ENCODE results near the gene CCR2.

Gene CCR2

DNA sequence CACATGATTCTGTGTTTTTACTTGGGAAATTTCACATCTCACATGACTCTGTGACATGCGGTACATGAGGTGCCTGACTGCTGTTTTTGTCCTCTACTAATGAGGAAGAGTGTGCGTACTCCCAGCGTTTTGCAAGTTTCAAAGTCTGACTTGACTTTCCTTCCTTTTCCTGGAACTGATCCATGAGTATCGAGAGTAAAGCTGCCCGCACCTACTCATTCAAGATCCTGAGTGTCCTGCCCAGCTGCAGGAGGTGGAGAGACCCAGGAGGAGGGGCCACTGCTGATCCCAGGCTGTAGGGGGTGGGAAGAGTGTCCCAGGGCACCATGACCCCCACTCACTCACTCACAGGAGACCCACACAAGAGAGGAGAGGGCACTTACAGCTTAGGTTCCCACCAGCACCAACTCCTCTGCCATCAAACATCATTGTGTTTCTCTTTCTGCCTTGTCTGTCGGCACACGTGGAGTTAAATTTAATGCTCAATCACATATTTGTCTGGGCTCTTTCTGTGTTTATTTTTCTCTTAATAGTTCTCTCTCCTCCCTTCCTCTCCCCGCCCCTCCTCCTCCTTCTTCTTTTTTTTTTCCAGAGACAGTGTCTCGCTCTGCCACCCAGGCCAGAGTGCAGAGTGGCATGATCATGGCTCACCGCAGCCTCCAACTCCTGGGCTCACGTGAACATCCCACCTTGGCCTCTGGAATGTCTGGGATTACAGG is 51.5 kb downstream of the CCR2 start:
- Histone ChIP-seq H3K27ac (no peak overlapping the region), H3K27me3 (ENCODE audit: insufficient read depth, low read depth, severe bottlenecking) (peaks cover 78% of the 10 kb centered on the region), H3K4me3 (ENCODE audit: low read depth, low read length) (no peak overlapping the region), H3K36me3 (no peaks in the 10 kb centered on the region), H3K9me3 (ENCODE audit: severe bottlenecking) (no peaks in the 10 kb centered on the region)
- TF ChIP-seq, protein P1, sequence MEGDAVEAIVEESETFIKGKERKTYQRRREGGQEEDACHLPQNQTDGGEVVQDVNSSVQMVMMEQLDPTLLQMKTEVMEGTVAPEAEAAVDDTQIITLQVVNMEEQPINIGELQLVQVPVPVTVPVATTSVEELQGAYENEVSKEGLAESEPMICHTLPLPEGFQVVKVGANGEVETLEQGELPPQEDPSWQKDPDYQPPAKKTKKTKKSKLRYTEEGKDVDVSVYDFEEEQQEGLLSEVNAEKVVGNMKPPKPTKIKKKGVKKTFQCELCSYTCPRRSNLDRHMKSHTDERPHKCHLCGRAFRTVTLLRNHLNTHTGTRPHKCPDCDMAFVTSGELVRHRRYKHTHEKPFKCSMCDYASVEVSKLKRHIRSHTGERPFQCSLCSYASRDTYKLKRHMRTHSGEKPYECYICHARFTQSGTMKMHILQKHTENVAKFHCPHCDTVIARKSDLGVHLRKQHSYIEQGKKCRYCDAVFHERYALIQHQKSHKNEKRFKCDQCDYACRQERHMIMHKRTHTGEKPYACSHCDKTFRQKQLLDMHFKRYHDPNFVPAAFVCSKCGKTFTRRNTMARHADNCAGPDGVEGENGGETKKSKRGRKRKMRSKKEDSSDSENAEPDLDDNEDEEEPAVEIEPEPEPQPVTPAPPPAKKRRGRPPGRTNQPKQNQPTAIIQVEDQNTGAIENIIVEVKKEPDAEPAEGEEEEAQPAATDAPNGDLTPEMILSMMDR (IDR thresholded peaks at IDR 0.05; ENCODE audit: low read depth, low read length) = no peak
- DNase-seq = no peak

DNA sequence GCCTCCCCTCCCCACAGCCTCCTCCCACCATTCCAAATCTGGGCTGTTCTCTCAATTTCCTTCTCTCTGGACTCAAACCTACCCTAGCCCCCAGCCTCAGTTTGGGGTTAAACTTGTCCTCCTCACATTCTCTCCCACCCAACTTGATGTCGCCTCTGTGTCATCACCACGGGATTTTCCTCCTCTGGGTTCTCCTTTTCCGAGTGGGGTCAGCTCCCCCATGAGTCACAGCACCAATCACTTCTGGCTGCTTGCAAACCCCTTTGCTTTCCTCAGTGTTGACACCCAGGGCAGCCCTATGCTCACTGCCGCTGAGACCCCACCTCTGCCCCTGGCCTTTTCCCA is 52.5 kb downstream of the CCR2 start:
- no peak for DNase-seq
- Histone ChIP-seq H3K36me3 (no peaks in the 10 kb centered on the region), H3K4me3 (ENCODE audit: low read depth, low read length) (no peak overlapping the region), H3K27ac (no peak overlapping the region), H3K9me3 (ENCODE audit: severe bottlenecking) (no peaks in the 10 kb centered on the region), H3K27me3 (ENCODE audit: insufficient read depth, low read depth, severe bottlenecking) (peaks cover 72% of the 10 kb centered on the region)
- TF ChIP-seq, protein P1 (IDR thresholded peaks at IDR 0.05; ENCODE audit: low read depth, low read length) = no peak

DNA sequence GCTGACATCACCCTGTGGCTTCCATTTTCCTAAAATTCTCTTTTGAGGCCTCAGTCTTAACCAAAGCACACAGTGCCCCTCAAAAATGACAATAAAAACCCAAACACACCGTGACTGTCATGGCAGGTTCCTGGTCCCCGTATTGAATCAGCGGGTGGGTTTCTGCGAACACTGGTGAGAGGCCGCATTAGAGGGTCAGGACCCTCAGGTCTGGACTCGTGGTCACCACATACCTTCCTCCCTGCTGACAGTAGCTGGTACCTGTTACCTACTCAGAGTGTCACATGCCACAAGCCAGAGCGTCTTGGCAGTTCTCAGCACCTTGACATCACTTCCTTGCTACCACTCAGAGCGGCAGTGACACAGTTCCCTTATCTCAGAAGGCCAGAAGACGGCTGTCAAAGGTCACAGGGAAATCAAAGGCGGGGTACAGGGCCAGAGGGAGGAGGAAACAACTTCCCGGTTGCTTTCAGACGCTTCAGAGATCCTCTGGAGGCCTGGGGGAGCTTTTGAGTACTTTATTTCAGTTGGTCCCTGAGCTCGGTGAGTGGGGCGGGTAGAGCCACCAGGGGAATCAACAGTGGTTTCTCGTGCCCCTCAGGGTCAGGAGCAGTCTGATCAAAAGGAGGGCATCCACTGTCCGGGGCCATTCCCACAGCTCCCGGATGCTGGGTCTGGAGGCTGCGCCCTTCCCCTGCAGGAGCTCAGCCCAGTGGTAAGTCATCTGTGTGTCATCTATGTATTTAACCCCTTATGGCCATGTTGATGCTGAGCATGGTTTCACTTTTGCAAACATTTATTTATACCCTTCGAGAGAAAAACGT is 53.1 kb downstream of the CCR2 start, which contains the start of the genes CCR5AS and CCRL2:
Gene CCR5AS (minus strand): TSS at position 279 of the 824 bp plus-strand sequence.
Gene CCRL2 (plus strand): TSS at position 472 of the 824 bp plus-strand sequence. CDS start 821 bp downstream, outside the sequence.
- DNase-seq = no peak
- Histone ChIP-seq H3K36me3 (no peaks in the 10 kb centered on the region), H3K27ac (no peak within 1 kb of the TSS), H3K9me3 (ENCODE audit: severe bottlenecking) (no peaks in the 10 kb centered on the region), H3K27me3 (ENCODE audit: insufficient read depth, low read depth, severe bottlenecking) (peaks cover 72% of the 10 kb centered on the region), H3K4me3 (ENCODE audit: low read depth, low read length) (no peak within 1 kb of the TSS)
- TF ChIP-seq, protein P1 (IDR thresholded peaks at IDR 0.05; ENCODE audit: low read depth, low read length) = no peak

DNA sequence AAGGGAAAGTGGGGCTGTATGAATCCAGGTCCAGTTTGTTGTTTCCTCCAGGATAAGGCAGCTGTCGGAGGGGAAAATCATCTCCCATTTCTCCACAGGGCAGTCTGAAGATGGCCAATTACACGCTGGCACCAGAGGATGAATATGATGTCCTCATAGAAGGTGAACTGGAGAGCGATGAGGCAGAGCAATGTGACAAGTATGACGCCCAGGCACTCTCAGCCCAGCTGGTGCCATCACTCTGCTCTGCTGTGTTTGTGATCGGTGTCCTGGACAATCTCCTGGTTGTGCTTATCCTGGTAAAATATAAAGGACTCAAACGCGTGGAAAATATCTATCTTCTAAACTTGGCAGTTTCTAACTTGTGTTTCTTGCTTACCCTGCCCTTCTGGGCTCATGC is 54.1 kb downstream of the CCR2 start:
- TF ChIP-seq, protein P1 (IDR thresholded peaks at IDR 0.05; ENCODE audit: low read depth, low read length) = no peak
- no peaks in the 10 kb centered on the region for H3K36me3 ChIP-seq
- peaks cover 72% of the 10 kb centered on the region for H3K27me3 ChIP-seq (ENCODE audit: insufficient read depth, low read depth, severe bottlenecking)
- no peaks in the 10 kb centered on the region for H3K9me3 ChIP-seq (ENCODE audit: severe bottlenecking)
- no peak overlapping the region for H3K4me3 ChIP-seq (ENCODE audit: low read depth, low read length)
- no peak for DNase-seq
- no peak overlapping the region for H3K27ac ChIP-seq

DNA sequence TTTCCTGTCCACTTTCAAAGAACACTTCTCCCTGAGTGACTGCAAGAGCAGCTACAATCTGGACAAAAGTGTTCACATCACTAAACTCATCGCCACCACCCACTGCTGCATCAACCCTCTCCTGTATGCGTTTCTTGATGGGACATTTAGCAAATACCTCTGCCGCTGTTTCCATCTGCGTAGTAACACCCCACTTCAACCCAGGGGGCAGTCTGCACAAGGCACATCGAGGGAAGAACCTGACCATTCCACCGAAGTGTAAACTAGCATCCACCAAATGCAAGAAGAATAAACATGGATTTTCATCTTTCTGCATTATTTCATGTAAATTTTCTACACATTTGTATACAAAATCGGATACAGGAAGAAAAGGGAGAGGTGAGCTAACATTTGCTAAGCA is 54.9 kb downstream of the CCR2 start:
- Histone ChIP-seq H3K27ac (no peak overlapping the region), H3K4me3 (ENCODE audit: low read depth, low read length) (no peak overlapping the region), H3K9me3 (ENCODE audit: severe bottlenecking) (no peaks in the 10 kb centered on the region), H3K36me3 (no peaks in the 10 kb centered on the region), H3K27me3 (ENCODE audit: insufficient read depth, low read depth, severe bottlenecking) (peaks cover 66% of the 10 kb centered on the region)
- no peak for DNase-seq
- TF ChIP-seq, protein P1 (IDR thresholded peaks at IDR 0.05; ENCODE audit: low read depth, low read length) = no peak

All from WERI-Rb-1 (cell line).